Upper lobe of left lung (tissue), 6 donors: ENCODE results near the gene ISL1. TPM values are rescaled to one million over a fixed set of nuclear protein-coding genes. Genes with fewer than 3 reads are reported as not detected.

Experiments used
- ATAC-seq, 2 donors: fragments of 200-7000 bp; cut with Tn5 transposase; one replicate each; pipeline ENCODE4 v1.9.1; 2022; ENCODE audit warnings: mild to moderate bottlenecking in 2 of 2, moderate library complexity in 2 of 2; ENCODE audit not compliant: low FRiP score in 2 of 2
- DNase-seq, 2 donors: peaks; one replicate each; pipeline ENCODE4 v3.0.0-alpha.2; 2019 to 2020
- H3K27ac ChIP-seq, 4 donors: fragments of 200-600 bp; sonication (generic); one replicate each; pipeline ENCODE4 v1.5.1; 2016 to 2019
- H3K27me3 ChIP-seq, 4 donors: fragments of 200-600 bp; sonication (generic); one replicate each; pipeline ENCODE4 v1.5.1; 2017 to 2019
- H3K36me3 ChIP-seq, 4 donors: fragments of 200-600 bp; sonication (generic); one replicate each; pipeline ENCODE4 v1.5.1; 2016 to 2019
- H3K4me1 ChIP-seq, 4 donors: fragments of 200-600 bp; sonication (generic); one replicate each; pipeline ENCODE4 v1.5.1; 2018 to 2019
- H3K4me3 ChIP-seq, 4 donors: fragments of 200-600 bp; sonication (generic); one replicate each; pipeline ENCODE4 v1.5.1; 2017 to 2019; ENCODE audit warnings: mild to moderate bottlenecking in 2 of 4, moderate library complexity in 1 of 4
- H3K9me3 ChIP-seq, 4 donors: fragments of 200-600 bp; sonication (generic); one replicate each; pipeline ENCODE4 v1.5.1; 2018 to 2019
- CTCF ChIP-seq, 6 experiments: fragments of 450-650 bp in 4 of 6; fragments of 200-600 bp in 2 of 6; sonication (generic) in 2 of 6; IDR thresholded peaks; one replicate each; pipeline ENCODE4 v1.5.1; 2016 to 2019; ENCODE audit warnings: antibody characterized with exemption in 6 of 6
- EP300 ChIP-seq, 4 donors: sonication (generic); formaldehyde crosslinking; IDR thresholded peaks; one replicate each; pipeline ENCODE4 v1.5.1; 2017; ENCODE audit warnings: antibody characterized with exemption in 4 of 4, control low read depth in 2 of 4
- POLR2A ChIP-seq, 4 donors: fragments of 450-650 bp; IDR thresholded peaks; one replicate each; pipeline ENCODE4 v1.5.1; 2016 to 2017; ENCODE audit warnings: antibody characterized with exemption in 4 of 4, mild to moderate bottlenecking in 2 of 4
- POLR2AphosphoS5 ChIP-seq, 2 donors: sonication (generic); formaldehyde crosslinking; IDR thresholded peaks; one replicate each; pipeline ENCODE4 v1.5.1; 2017; ENCODE audit warnings: antibody characterized with exemption in 2 of 2
- WGBS, 2 donors: methylation state at CpG; one replicate each; pipeline ENCODE4 v1.1.5; 2017 to 2018; 5-methylcytosine and 5-hydroxymethylcytosine counted together
- total RNA-seq, 6 donors: library from RNA; depleted of rRNA in 4 of 6; stranded (reverse); fragments of >200 nt in 4 of 6; gene quantifications; one replicate each; pipeline versions ENCODE4 v1.1.0 to v1.2.1, GENCODE V29; 2016 to 2021
- donor health status: DM: no; HTN: no; CAD: no; lungs with moderate emphysema.
- donor health status: DM: no; HTN: yes; CAD: no; lungs with severe emphysema.

The ISL1 gene
- total RNA-seq, 6 donors from 2014 or later: not detected

- H3K9me3 ChIP-seq: no peaks in the 10 kb centered on the region
- DNase-seq (no peak), ATAC-seq (no peak)
- no peak for TF ChIP-seq POLR2AphosphoS5 (IDR thresholded peaks at IDR 0.05)
- TF ChIP-seq POLR2A (IDR thresholded peaks at IDR 0.05): no peak
- TF ChIP-seq EP300 (IDR thresholded peaks at IDR 0.05): no peak
- TF ChIP-seq CTCF (IDR thresholded peaks at IDR 0.05): no peak
- H3K27me3 ChIP-seq: no peaks in the 10 kb centered on the region
- no peak overlapping the region for H3K27ac ChIP-seq
- 48 to 55% methylated on average over 3 of the region's 3 CpGs for WGBS, 2 donors
- H3K4me1 ChIP-seq: no peaks in the 10 kb centered on the region
- H3K36me3 ChIP-seq: no peaks in the 10 kb centered on the region
- no peak overlapping the region for H3K4me3 ChIP-seq
Measured at GRCh38 chr5:51433052-51433710, 49.9 kb downstream of the ISL1 start.

GRCh38 chr5:51439232-51439631 is 56.0 kb downstream of the ISL1 start:
- Histone ChIP-seq H3K36me3 (no peaks in the 10 kb centered on the region), H3K27ac (no peak overlapping the region), H3K4me3 (no peak overlapping the region), H3K27me3 (no peaks in the 10 kb centered on the region), H3K9me3 (no peaks in the 10 kb centered on the region), H3K4me1 (no peaks in the 10 kb centered on the region)
- ATAC-seq (no peak), DNase-seq (no peak)
- TF ChIP-seq CTCF (IDR thresholded peaks at IDR 0.05): no peak
- TF ChIP-seq POLR2A (IDR thresholded peaks at IDR 0.05): no peak
- no peak for TF ChIP-seq EP300 (IDR thresholded peaks at IDR 0.05)
- TF ChIP-seq POLR2AphosphoS5 (IDR thresholded peaks at IDR 0.05): no peak
